Measurements from ENCODE around the gene INSYN2B.

Gene INSYN2B

GRCh38 chr5:169917500-169917899, 62.8 kb downstream of the INSYN2B start:
- H3K36me3 ChIP-seq: peaks cover 0 to 85% (median 4%) of the 10 kb centered on the region in 11 experiments; a peak in 9 of 22 replicates
- no peak overlapping the region for H3K4me3 ChIP-seq
- no peaks in the 10 kb centered on the region for H3K27me3 ChIP-seq
- H3K27ac ChIP-seq: no peak overlapping the region
- no peaks in the 10 kb centered on the region for H3K9me3 ChIP-seq (replicated peaks in 1 of 11)
- TF ChIP-seq Cebpa-rat (IDR thresholded peaks at IDR 0.05): peak in 7 of 11 experiments; percentile 31 to 86 (median 66); a peak in 12 of 22 replicates
- peaks cover 0 to 96% (median 0%) of the 10 kb centered on the region in 11 experiments; a peak in 6 of 22 replicates for H4K20me1 ChIP-seq
- H3K9ac ChIP-seq: no peak overlapping the region
- H3K4me1 ChIP-seq: peaks cover 0 to 10% (median 0%) of the 10 kb centered on the region in 10 experiments; a peak in 5 of 20 replicates
- H3K4me2 ChIP-seq: peak overlapping the region in 1 of 11 experiments; percentile 3; a peak in 1 of 22 replicates

- Histone ChIP-seq H3K27ac (no peak overlapping the region), H3K9me3 (replicated peaks in 1 of 11) (no peaks in the 10 kb centered on the region), H4K20me1 (peaks cover 0 to 96% (median 0%) of the 10 kb centered on the region in 11 experiments; a peak in 8 of 22 replicates), H3K9ac (no peak overlapping the region), H3K4me2 (no peak overlapping the region), H3K36me3 (peaks cover 0 to 86% (median 5%) of the 10 kb centered on the region in 11 experiments; a peak in 10 of 22 replicates), H3K4me1 (peaks cover 0 to 10% (median 0%) of the 10 kb centered on the region in 10 experiments; a peak in 5 of 20 replicates), H3K27me3 (no peaks in the 10 kb centered on the region), H3K4me3 (no peak overlapping the region)
- no peak for TF ChIP-seq Cebpa-rat (IDR thresholded peaks at IDR 0.05)
Measured at GRCh38 chr5:169914766-169915165, 65.5 kb downstream of the INSYN2B start.

GRCh38 chr5:169913479-169913878, 66.8 kb downstream of the INSYN2B start:
- Histone ChIP-seq H4K20me1 (peaks cover 0 to 96% (median 0%) of the 10 kb centered on the region in 11 experiments; a peak in 8 of 22 replicates), H3K36me3 (peaks cover 0 to 86% (median 4%) of the 10 kb centered on the region in 11 experiments; a peak in 10 of 22 replicates), H3K9ac (no peak overlapping the region), H3K9me3 (replicated peaks in 1 of 11) (no peaks in the 10 kb centered on the region), H3K27ac (no peak overlapping the region), H3K4me3 (no peak overlapping the region), H3K4me2 (no peak overlapping the region), H3K27me3 (no peaks in the 10 kb centered on the region), H3K4me1 (peaks cover 0 to 10% (median 0%) of the 10 kb centered on the region in 10 experiments; a peak in 5 of 20 replicates)
- no peak for TF ChIP-seq Cebpa-rat (IDR thresholded peaks at IDR 0.05)

- no peaks in the 10 kb centered on the region for H3K27me3 ChIP-seq
- peaks cover 0 to 98% (median 0%) of the 10 kb centered on the region in 11 experiments; a peak in 11 of 22 replicates for H4K20me1 ChIP-seq
- H3K4me2 ChIP-seq: no peak overlapping the region
- no peaks in the 10 kb centered on the region for H3K4me1 ChIP-seq
- no peak for TF ChIP-seq Cebpa-rat (IDR thresholded peaks at IDR 0.05)
- no peaks in the 10 kb centered on the region for H3K9me3 ChIP-seq (replicated peaks in 1 of 11)
- no peak overlapping the region for H3K4me3 ChIP-seq
- peaks cover 0 to 90% (median 0%) of the 10 kb centered on the region in 11 experiments; a peak in 9 of 22 replicates for H3K36me3 ChIP-seq
- no peak overlapping the region for H3K27ac ChIP-seq
- H3K9ac ChIP-seq: no peak overlapping the region
Measured at GRCh38 chr5:169911448-169912212, 68.7 kb downstream of the INSYN2B start.

GRCh38 chr5:169910393-169910792, 69.9 kb downstream of the INSYN2B start:
- H3K27ac ChIP-seq: no peak overlapping the region
- H3K36me3 ChIP-seq: peaks cover 0 to 87% (median 0%) of the 10 kb centered on the region in 11 experiments; a peak in 8 of 22 replicates
- no peak overlapping the region for H3K4me2 ChIP-seq
- no peak for TF ChIP-seq Cebpa-rat (IDR thresholded peaks at IDR 0.05)
- no peaks in the 10 kb centered on the region for H3K27me3 ChIP-seq
- H3K9ac ChIP-seq: no peak overlapping the region
- peaks cover 0 to 98% (median 0%) of the 10 kb centered on the region in 11 experiments; a peak in 10 of 22 replicates for H4K20me1 ChIP-seq
- no peak overlapping the region for H3K4me3 ChIP-seq
- no peaks in the 10 kb centered on the region for H3K9me3 ChIP-seq (replicated peaks in 1 of 11)
- no peaks in the 10 kb centered on the region for H3K4me1 ChIP-seq

- Histone ChIP-seq H3K4me2 (no peak overlapping the region), H3K27me3 (no peaks in the 10 kb centered on the region), H4K20me1 (peaks cover 0 to 99% (median 0%) of the 10 kb centered on the region in 11 experiments; a peak in 10 of 22 replicates), H3K4me3 (no peak overlapping the region), H3K4me1 (peaks cover 0 to 2% (median 0%) of the 10 kb centered on the region in 10 experiments; a peak in 2 of 20 replicates), H3K27ac (no peak overlapping the region), H3K9me3 (replicated peaks in 1 of 11) (no peaks in the 10 kb centered on the region), H3K36me3 (peaks cover 0 to 90% (median 0%) of the 10 kb centered on the region in 11 experiments; a peak in 8 of 22 replicates), H3K9ac (no peak overlapping the region)
- no peak for TF ChIP-seq Cebpa-rat (IDR thresholded peaks at IDR 0.05)
Measured at GRCh38 chr5:169909945-169910344, 70.3 kb downstream of the INSYN2B start.

GRCh38 chr5:169908864-169909263, 71.4 kb downstream of the INSYN2B start:
- Histone ChIP-seq H3K36me3 (peaks cover 0 to 88% (median 0%) of the 10 kb centered on the region in 11 experiments; a peak in 8 of 22 replicates), H3K27ac (no peak overlapping the region), H4K20me1 (peaks cover 0 to 99% (median 3%) of the 10 kb centered on the region in 11 experiments; a peak in 10 of 22 replicates), H3K27me3 (no peaks in the 10 kb centered on the region), H3K9me3 (replicated peaks in 1 of 11) (no peaks in the 10 kb centered on the region), H3K4me3 (no peak overlapping the region), H3K4me2 (no peak overlapping the region), H3K4me1 (peaks cover 0 to 13% (median 3%) of the 10 kb centered on the region in 10 experiments; a peak in 8 of 20 replicates), H3K9ac (no peak overlapping the region)
- TF ChIP-seq Cebpa-rat (IDR thresholded peaks at IDR 0.05): no peak

- peaks cover 0 to 98% (median 3%) of the 10 kb centered on the region in 11 experiments; a peak in 10 of 22 replicates for H4K20me1 ChIP-seq
- peaks cover 0 to 79% (median 0%) of the 10 kb centered on the region in 11 experiments; a peak in 8 of 22 replicates for H3K36me3 ChIP-seq
- no peaks in the 10 kb centered on the region for H3K9me3 ChIP-seq (replicated peaks in 1 of 11)
- peaks cover 0 to 23% (median 10%) of the 10 kb centered on the region in 10 experiments; a peak in 11 of 20 replicates for H3K4me1 ChIP-seq
- H3K27ac ChIP-seq: no peak overlapping the region
- TF ChIP-seq Cebpa-rat (IDR thresholded peaks at IDR 0.05): no peak
- H3K9ac ChIP-seq: no peak overlapping the region
- no peak overlapping the region for H3K4me3 ChIP-seq
- H3K4me2 ChIP-seq: no peak overlapping the region
- H3K27me3 ChIP-seq: no peaks in the 10 kb centered on the region
Measured at GRCh38 chr5:169906745-169907649, 73.3 kb downstream of the INSYN2B start.
